LNCAP (cell line): ENCODE measurements around the gene UBE2J1.

ENCODE experiments used
- CTCF ChIP-seq: fragments of 450-650 bp; IDR thresholded peaks from 2 replicates; pipeline ENCODE4 v1.5.1; 2017; ENCODE audit warnings: mild to moderate bottlenecking

The UBE2J1 gene

GRCh38 chr6:89291256-89291819 is 61.2 kb downstream of the UBE2J1 start:
- TF ChIP-seq CTCF: no peak

GRCh38 chr6:89290401-89291155 is 61.9 kb downstream of the UBE2J1 start:
- TF ChIP-seq CTCF: no peak

GRCh38 chr6:89289710-89290109 is 62.8 kb downstream of the UBE2J1 start:
- TF ChIP-seq CTCF: no peak

- no peak for TF ChIP-seq CTCF
These were observed 65.0 kb downstream of the UBE2J1 start for GRCh38 chr6:89287351-89288028.

- TF ChIP-seq CTCF: no peak
These were observed 66.0 kb downstream of the UBE2J1 start for GRCh38 chr6:89286516-89286915.

GRCh38 chr6:89284963-89285735 is 67.4 kb downstream of the UBE2J1 start:
- no peak for TF ChIP-seq CTCF

- no peak for TF ChIP-seq CTCF
These were observed 68.4 kb downstream of the UBE2J1 start for GRCh38 chr6:89284081-89284480.
